ENCODE measurements around the gene CFAP46.
"Not testable (repeated sequence)": the region's sequence is repeated elsewhere in the genome, so short reads cannot be mapped to it uniquely, and the experiment has no call there.

The CFAP46 gene

GRCh38 chr10:132829403-132829802 is 113.0 kb downstream of the CFAP46 start:
- H3K27ac ChIP-seq: no peak overlapping the region
- TF ChIP-seq, protein P1, sequence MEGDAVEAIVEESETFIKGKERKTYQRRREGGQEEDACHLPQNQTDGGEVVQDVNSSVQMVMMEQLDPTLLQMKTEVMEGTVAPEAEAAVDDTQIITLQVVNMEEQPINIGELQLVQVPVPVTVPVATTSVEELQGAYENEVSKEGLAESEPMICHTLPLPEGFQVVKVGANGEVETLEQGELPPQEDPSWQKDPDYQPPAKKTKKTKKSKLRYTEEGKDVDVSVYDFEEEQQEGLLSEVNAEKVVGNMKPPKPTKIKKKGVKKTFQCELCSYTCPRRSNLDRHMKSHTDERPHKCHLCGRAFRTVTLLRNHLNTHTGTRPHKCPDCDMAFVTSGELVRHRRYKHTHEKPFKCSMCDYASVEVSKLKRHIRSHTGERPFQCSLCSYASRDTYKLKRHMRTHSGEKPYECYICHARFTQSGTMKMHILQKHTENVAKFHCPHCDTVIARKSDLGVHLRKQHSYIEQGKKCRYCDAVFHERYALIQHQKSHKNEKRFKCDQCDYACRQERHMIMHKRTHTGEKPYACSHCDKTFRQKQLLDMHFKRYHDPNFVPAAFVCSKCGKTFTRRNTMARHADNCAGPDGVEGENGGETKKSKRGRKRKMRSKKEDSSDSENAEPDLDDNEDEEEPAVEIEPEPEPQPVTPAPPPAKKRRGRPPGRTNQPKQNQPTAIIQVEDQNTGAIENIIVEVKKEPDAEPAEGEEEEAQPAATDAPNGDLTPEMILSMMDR (conservative IDR thresholded peaks at IDR 0.05): no peak

DNA sequence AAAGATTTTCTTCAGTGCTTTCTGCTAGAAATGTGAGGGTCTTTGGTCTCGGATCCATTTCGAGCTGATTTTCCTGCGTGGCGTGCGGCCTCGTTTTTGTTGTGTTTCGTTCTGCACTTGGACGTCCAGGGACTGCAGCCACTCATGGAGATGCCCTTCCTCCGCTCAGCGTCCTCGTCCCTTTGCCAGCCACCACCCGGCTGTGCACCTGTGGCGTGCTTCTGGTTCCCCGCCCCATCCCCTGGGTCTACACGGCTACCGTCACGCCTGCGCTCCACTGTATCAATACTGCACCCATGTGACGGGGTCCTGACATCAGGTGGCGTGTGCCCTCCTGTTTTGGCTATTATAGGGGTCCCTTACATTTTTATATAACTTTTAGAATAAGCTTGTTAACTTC is 113.7 kb downstream of the CFAP46 start:
- H3K27ac ChIP-seq: no peak overlapping the region
- TF ChIP-seq, protein P1 (conservative IDR thresholded peaks at IDR 0.05): no peak

DNA sequence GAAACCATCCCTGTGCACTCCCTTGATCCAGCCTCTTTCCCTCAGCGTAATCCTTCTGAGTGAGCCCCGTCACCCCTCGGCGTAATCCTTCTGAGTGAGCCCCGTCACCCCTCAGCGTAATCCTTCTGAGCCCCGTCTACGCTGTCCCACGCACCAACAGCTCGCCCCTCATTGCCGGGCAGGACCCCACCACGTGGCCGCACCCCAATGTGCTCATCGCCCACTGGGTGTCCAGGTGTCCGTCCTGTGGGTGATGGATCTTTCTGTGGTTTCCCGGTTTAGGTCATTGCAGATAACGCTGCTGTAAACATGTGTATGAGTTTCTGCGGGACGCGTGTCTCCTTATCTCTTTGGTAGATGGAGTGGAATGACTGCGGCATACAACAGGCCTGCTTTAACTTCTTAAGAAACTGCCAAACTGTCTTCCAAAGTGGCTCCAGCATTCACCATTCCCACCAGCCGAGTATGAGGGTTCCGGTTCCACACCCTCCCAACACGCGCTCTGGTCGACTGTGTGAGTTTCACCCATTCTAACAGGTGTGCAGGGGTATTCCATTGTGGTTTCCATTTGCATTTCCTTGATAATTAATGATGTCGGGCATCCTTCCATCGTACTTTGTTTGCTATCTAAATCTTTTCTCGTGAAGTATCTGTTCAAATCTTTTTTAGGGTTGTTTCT is 114.4 kb downstream of the CFAP46 start:
- H3K27ac ChIP-seq: no peak overlapping the region
- TF ChIP-seq, protein P1 (conservative IDR thresholded peaks at IDR 0.05): no peak

GRCh38 chr10:132827423-132827789 is 115.0 kb downstream of the CFAP46 start:
- TF ChIP-seq, protein P1 (conservative IDR thresholded peaks at IDR 0.05): no peak
- H3K27ac ChIP-seq: no peak overlapping the region

DNA sequence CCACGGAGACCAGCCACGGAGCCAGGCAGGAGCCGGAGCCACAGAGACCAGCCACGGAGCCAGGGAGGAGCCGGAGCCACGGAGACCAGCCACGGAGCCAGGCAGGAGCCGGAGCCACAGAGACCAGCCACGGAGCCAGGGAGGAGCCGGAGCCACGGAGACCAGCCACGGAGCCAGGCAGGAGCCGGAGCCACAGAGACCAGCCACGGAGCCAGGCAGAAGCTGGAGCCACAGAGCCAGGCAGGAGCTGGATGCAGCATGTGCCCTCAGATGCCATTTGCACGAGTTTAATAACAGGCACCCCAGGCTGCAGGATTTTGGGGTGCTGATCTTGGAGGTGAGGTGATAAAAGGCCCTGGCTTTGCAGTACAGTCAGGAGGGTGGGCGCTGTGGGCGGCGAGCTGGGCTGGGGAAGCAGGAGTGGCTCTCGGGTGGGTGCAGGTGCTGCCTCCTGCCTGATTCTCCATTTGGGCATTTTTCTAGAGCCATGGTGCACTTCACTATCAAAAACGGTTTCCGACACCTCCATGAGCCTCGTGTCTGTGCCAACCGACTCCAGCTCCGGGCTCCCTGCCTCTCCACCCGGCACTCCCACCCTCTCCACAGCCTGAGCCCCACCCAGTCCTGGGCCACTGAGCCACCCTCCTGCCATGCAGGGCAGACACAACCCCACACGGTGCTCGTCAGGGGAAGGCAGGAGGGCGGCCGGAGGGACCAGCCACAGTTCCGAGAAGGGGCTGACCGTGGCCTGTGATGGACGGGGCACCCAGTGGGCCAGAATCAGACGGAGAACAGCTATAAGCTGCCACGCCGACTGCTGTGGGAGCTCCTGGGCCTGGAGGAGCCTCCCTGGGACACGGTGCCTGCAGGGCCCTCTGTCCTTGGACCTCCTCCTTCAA is 115.6 kb downstream of the CFAP46 start:
- H3K27ac ChIP-seq: no peak overlapping the region

GRCh38 chr10:132825783-132826523 is 116.4 kb downstream of the CFAP46 start:
- not testable (repeated sequence) for H3K27ac ChIP-seq

More for the DNA sequence above, 115.6 kb downstream of the CFAP46 start:
- TF ChIP-seq, protein P1 (conservative IDR thresholded peaks at IDR 0.05): no peak

GRCh38 chr10:132820056-132820455 is 122.3 kb downstream of the CFAP46 start:
- H3K27ac ChIP-seq: no peak overlapping the region
- TF ChIP-seq, protein P1 (conservative IDR thresholded peaks at IDR 0.05): no peak
